ENCODE measurements around the gene HS6ST3. TPM values are rescaled to one million over a fixed set of nuclear protein-coding genes. Genes with fewer than 3 reads are reported as not detected.
A peak's percentile ranks its signal among the peaks of the same experiment; 100 is the strongest.
"Not testable (repeated sequence)": the region's sequence is repeated elsewhere in the genome, so short reads cannot be mapped to it uniquely, and the experiment has no call there.

The HS6ST3 gene
- total and polyA plus RNA-seq, 10 donors, result 0.03 TPM; not detected in 9

DNA sequence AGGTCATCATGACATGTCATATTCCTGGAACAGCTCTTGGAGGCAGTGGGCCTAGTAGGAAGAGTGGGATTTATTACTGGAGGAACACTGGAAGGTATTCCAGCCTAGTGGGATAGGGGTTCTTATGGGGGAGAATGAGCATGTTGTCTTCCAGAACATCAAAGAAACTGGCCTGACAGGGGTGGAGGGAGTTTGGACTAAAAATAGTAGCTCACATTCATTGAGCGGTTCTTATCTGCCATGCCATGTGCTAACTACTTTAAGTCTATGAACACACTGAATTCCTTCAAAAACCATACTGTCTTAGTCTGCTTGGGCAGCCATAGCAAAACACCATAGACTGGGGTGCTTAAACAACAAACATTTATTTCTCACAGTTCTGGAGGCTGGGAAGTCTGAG, 413.6 kb downstream of the HS6ST3 start:
- intact Hi-C loops (cut with DNase I; ENCODE audit: low total_unique reads), result no loop called here
- no peaks in the 10 kb centered on the region for H3K36me3 ChIP-seq
- no peak overlapping the region for H3K27ac ChIP-seq
- TF ChIP-seq CTCF (IDR thresholded peaks at IDR 0.05 in 8 of 11, conservative IDR thresholded peaks at IDR 0.05 in 3 of 11) (no peak), POLR2A (IDR thresholded peaks at IDR 0.05) (no peak), POLR2AphosphoS5 (IDR thresholded peaks at IDR 0.05) (no peak)
- 93 to 100% (median 95%) methylated on average over 1 of the region's 1 CpG for WGBS, 5 donors
- H3K27me3 ChIP-seq (replicated peaks in 1 of 7), result no peaks in the 10 kb centered on the region
- H3K9me3 ChIP-seq, result no peaks in the 10 kb centered on the region
- no peak overlapping the region for H3K4me3 ChIP-seq
- H3K4me1 ChIP-seq, result no peaks in the 10 kb centered on the region
- DNase-seq, result no peak

DNA sequence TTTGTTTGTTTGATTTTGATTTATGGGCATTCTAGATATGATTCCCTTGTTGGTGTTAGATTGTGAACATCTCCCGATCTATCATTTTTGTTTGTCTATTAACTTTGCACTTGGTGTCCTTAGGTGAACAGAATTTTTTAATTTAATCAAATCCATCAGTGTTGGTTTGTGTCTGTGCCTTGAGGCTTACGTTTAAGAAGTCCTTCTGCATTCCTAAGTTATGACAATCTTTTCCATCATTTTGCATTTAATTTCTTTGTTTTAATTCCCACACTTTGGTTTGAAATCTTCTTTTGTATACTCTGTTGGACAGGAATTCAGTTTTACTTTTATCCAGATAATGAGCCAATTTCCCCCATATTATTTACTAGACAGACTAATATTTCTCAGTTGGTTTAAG, 421.7 kb downstream of the HS6ST3 start:
- Histone ChIP-seq H3K27me3 (replicated peaks in 1 of 7) (no peaks in the 10 kb centered on the region), H3K9me3 (peaks cover 0 to 6% (median 0%) of the 10 kb centered on the region in 8 donors), H3K27ac (no peak overlapping the region), H3K4me1 (no peaks in the 10 kb centered on the region), H3K4me3 (no peak overlapping the region), H3K36me3 (no peaks in the 10 kb centered on the region)
- 82 to 91% (median 83%) methylated on average over 2 of the region's 2 CpGs for WGBS, 5 donors
- intact Hi-C loops (cut with DNase I; ENCODE audit: low total_unique reads), result no loop called here
- DNase-seq, result no peak
- no peak for TF ChIP-seq CTCF (IDR thresholded peaks at IDR 0.05 in 8 of 11, conservative IDR thresholded peaks at IDR 0.05 in 3 of 11)
- no peak for TF ChIP-seq POLR2A (IDR thresholded peaks at IDR 0.05)
- no peak for TF ChIP-seq POLR2AphosphoS5 (IDR thresholded peaks at IDR 0.05)

DNA sequence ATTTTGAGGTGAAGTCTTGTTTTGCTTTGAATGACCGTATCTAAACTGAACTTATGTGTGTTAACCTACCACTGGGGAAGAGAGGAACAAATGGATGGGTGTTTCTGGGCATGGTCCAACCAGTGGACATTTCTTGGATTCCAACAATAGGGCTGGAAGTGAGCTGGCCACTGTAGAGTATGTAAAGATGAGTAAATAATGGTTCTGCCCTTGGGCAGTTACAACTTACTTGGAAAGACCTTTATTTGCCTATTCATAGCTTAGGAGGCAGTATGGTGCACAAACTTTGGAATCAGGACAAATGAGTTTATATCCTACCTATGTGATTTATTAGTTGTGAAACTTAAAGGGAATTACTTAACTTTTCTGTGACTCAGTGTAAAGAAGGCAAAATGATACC, 429.5 kb downstream of the HS6ST3 start:
- 76 to 97% (median 93%) methylated on average over 1 of the region's 1 CpG for WGBS, 5 donors
- no peaks in the 10 kb centered on the region for H3K27me3 ChIP-seq (replicated peaks in 1 of 7)
- no peak overlapping the region for H3K4me3 ChIP-seq
- no peak for TF ChIP-seq CTCF (IDR thresholded peaks at IDR 0.05 in 8 of 11, conservative IDR thresholded peaks at IDR 0.05 in 3 of 11)
- TF ChIP-seq POLR2AphosphoS5 (IDR thresholded peaks at IDR 0.05), result no peak
- TF ChIP-seq POLR2A (IDR thresholded peaks at IDR 0.05), result no peak
- H3K4me1 ChIP-seq, result no peaks in the 10 kb centered on the region
- H3K27ac ChIP-seq, result no peak overlapping the region
- peaks cover 0 to 18% (median 0%) of the 10 kb centered on the region in 8 donors for H3K9me3 ChIP-seq
- no peak for DNase-seq
- no peaks in the 10 kb centered on the region for H3K36me3 ChIP-seq
- intact Hi-C loops (cut with DNase I; ENCODE audit: low total_unique reads), result no loop called here

- H3K4me1 ChIP-seq; H3K27me3 ChIP-seq (replicated peaks in 1 of 7); intact Hi-C loops (cut with DNase I; ENCODE audit: low total_unique reads); H3K27ac ChIP-seq; H3K4me3 ChIP-seq; H3K36me3 ChIP-seq: not testable (repeated sequence)
- 83 to 91% (median 89%) methylated on average over 10 to 11 of the region's 11 CpGs for WGBS, 5 donors
- H3K9me3 ChIP-seq, result peaks cover 0 to 18% (median 0%) of the 10 kb centered on the region in 8 donors
- DNase-seq, result peak; percentile 56
Observed at GRCh38 chr13:96524398-96525020, 434.6 kb downstream of the HS6ST3 start.

DNA sequence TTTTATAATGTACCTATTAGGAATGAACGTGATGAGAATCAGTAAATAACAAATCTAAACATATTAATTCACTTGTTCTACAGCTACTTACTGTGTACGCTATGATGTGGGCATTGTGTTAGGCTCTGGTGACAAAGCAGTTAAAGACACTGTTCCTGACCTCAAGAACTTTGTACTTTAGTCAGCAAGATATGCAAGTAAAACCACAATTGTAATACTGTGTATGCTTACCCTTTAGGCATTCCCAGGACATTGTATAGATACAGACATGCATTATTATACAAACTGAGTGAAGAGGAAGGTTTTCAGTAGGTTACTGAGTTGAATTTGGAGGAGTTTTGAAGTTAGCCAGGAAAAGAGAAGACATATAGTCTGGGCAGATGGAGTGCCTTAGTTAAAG, 435.8 kb downstream of the HS6ST3 start:
- 75 to 90% (median 85%) methylated on average over 2 of the region's 2 CpGs for WGBS, 5 donors
- H3K27me3 ChIP-seq (replicated peaks in 1 of 7), result no peaks in the 10 kb centered on the region
- no peaks in the 10 kb centered on the region for H3K4me1 ChIP-seq
- H3K36me3 ChIP-seq, result no peaks in the 10 kb centered on the region
- H3K9me3 ChIP-seq, result peaks cover 0 to 13% (median 0%) of the 10 kb centered on the region in 8 donors
- H3K4me3 ChIP-seq, result no peak overlapping the region
- no peak for TF ChIP-seq POLR2A (IDR thresholded peaks at IDR 0.05)
- TF ChIP-seq POLR2AphosphoS5 (IDR thresholded peaks at IDR 0.05), result no peak
- TF ChIP-seq CTCF (IDR thresholded peaks at IDR 0.05 in 8 of 11, conservative IDR thresholded peaks at IDR 0.05 in 3 of 11), result no peak
- no peak for DNase-seq
- intact Hi-C loops (cut with DNase I; ENCODE audit: low total_unique reads), result no loop called here
- H3K27ac ChIP-seq, result no peak overlapping the region

Data from spleen (tissue), 11 donors.